Ecto neural progenitor cell (in vitro differentiated cells): Measurements from ENCODE around the gene TWF2.

Source experiments
- DNase-seq: peaks from one replicate; pipeline ENCODE4 v3.0.0-alpha.2; 2018; ENCODE audit warnings: low spot score

TWF2 gene

GRCh38 chr3:52222319-52223221 lies 16.4 kb downstream of the TWF2 start:
- DNase-seq = peak; percentile 41

GRCh38 chr3:52221563-52222318 lies 17.2 kb downstream of the TWF2 start:
- DNase-seq = peak; percentile 44

GRCh38 chr3:52221141-52221562 lies 17.8 kb downstream of the TWF2 start:
- DNase-seq = peak; percentile 44

- peak; percentile 92 for DNase-seq
Measured at GRCh38 chr3:52220380-52221026, 18.5 kb downstream of the TWF2 start.

- DNase-seq = peak; percentile 50
Measured at GRCh38 chr3:52218937-52219650, 19.9 kb downstream of the TWF2 start.

GRCh38 chr3:52218454-52218853 lies 20.5 kb downstream of the TWF2 start:
- peak; percentile 34 for DNase-seq

- no peak for DNase-seq
Measured at GRCh38 chr3:52218026-52218425, 20.9 kb downstream of the TWF2 start.

- peak; percentile 34 for DNase-seq
Measured at GRCh38 chr3:52217409-52217805, 21.6 kb downstream of the TWF2 start.

- peak; percentile 32 for DNase-seq
Measured at GRCh38 chr3:52216585-52217408, 22.2 kb downstream of the TWF2 start.

GRCh38 chr3:52215351-52215750 lies 23.6 kb downstream of the TWF2 start:
- DNase-seq = no peak

- no peak for DNase-seq
Measured at GRCh38 chr3:52213901-52214300, 25.1 kb downstream of the TWF2 start.

- no peak for DNase-seq
Measured at GRCh38 chr3:52213005-52213404, 26.0 kb downstream of the TWF2 start.

- no peak for DNase-seq
Measured at GRCh38 chr3:52211268-52211891, 27.6 kb downstream of the TWF2 start.

GRCh38 chr3:52210550-52211046 lies 28.4 kb downstream of the TWF2 start:
- no peak for DNase-seq

GRCh38 chr3:52210037-52210436 lies 28.9 kb downstream of the TWF2 start:
- DNase-seq = no peak

GRCh38 chr3:52208556-52208955 lies 30.4 kb downstream of the TWF2 start:
- no peak for DNase-seq

GRCh38 chr3:52205727-52206372 lies 33.1 kb downstream of the TWF2 start:
- no peak for DNase-seq

GRCh38 chr3:52204337-52205073 lies 34.5 kb downstream of the TWF2 start:
- no peak for DNase-seq

GRCh38 chr3:52203701-52204100 lies 35.3 kb downstream of the TWF2 start:
- no peak for DNase-seq
